Left ventricle myocardium superior (tissue), 1 donor: ENCODE data around the gene ATF7IP. TPM values are rescaled to one million over a fixed set of nuclear protein-coding genes. Genes with fewer than 3 reads are reported as not detected.
"Not testable (repeated sequence)": the region's sequence is repeated elsewhere in the genome, so short reads cannot be mapped to it uniquely, and the experiment has no call there.

Experiments
- ATAC-seq: fragments of 200-7000 bp; cut with Tn5 transposase; one replicate; pipeline ENCODE4 v1.9.1; 2020; ENCODE audit warnings: mild to moderate bottlenecking, moderate library complexity
- DNase-seq: peaks from one replicate; pipeline ENCODE4 v3.0.0-alpha.2; 2020
- intact Hi-C: fragments of 100-400 bp; cut with micrococcal nuclease; formaldehyde crosslinking; loops from one replicate; pipeline ENCODE4 v1.11.0; 2022
- total RNA-seq: library from RNA; stranded (reverse); fragmentation: NEBNext Ultra II Directional; extraction: Animal tissue kit (Norgen Biotek cat#: 25700); gene quantifications from one replicate; pipeline ENCODE4 v1.2.1, GENCODE V29; 2021
- donor health status: DM: no; HTN: yes; CAD: no; lungs with severe emphysema.

Gene ATF7IP
- total RNA-seq, 1 donor from 2014 or later: 58.5 TPM

DNA sequence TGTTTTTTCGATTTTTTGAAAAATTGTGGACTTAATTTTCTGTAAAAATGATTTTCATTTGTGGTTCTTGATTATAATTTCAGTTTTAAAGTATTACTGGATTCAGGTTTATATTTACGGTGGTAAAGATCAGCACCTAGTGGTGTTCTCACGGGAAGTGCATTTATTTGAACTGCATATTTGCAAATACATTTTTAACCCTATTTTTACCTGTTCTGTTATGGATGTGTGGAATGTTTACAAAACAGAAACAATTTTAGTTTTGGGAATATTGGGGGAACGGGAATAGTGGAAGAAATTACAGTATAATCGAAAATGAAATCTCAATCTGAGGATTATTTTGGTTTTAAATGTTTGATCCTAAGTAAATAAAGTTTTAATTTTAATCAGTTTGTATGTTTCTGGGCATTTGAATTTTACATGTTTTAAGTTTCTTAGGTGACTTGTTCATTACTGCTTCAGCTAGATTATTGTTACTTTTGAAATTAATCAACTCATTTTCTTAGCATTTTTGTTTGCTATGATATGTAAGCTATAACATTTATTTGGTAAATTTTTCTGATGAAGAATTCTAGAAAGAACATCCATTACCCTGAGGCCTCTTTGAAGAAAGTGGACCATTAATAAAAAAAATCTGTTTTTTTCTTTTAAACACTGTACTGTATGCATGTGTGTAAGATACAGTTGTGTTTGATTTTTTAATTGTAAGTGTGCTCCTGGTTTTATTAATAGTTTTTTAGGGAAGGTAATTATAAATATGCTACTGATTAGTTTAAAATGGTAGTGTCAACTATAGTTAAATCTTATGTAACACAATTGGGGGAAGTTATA is 942 bp downstream of the ATF7IP start:
- intact Hi-C loops: loop anchor here (5.0 to 10.0 kb wide), 2 partner anchors 48 to 109 kb away; no protein-coding TSS in a partner anchor
- DNase-seq (no peak), ATAC-seq (peak; percentile 15)

DNA sequence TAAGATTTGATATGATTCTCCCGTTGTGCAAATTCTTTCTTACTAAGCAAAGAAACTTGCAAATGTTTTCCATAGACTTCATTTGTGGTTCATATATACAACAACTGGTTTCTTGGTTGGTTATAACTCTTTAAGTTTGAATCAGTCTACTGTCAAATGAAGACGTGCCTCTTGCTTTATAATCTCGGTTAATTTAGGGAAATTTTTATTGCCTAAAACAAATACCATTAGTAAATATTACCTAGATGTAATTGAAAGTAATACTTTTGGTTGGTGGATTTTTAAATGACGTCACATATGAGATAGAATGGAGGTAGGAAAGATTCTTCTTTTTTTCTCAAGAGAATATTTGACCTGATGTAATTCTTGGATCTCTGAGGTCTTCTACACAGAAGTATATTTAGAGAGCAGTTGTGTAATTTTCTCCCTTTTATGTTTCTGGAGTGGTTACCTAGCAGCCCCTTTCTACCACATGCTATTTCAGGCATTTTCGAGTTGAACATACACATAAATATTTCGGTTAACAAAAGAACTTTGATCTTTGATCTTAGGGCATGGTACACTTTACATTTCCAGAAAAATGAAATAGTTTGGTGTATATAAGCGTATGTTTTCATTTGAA is 1.7 kb downstream of the ATF7IP start:
- intact Hi-C loops: loop anchor here (5.0 to 10.0 kb wide), 2 partner anchors 48 to 110 kb away; no protein-coding TSS in a partner anchor
- DNase-seq: no peak
- ATAC-seq: no peak

DNA sequence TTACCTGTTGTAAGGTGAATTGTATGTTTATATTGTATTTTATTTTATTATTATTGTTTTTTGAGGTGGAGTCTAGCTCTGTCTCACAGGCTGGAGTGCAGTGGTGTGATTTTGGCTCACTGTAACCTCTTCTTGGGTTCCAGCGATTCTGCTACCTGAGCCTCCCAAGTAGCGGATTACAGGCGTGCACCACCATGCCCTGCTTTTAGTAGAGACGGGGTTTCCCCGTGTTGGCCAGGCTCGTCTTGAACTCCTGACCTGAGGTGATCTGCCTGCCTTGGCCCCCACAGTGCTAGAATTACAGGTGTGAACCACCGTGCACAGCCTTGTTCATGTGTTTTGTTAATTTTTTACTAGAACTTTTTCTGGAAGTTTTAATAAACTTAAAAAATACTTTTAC is 3.8 kb downstream of the ATF7IP start:
- no peak for ATAC-seq
- intact Hi-C loops: loop anchor here (5.0 to 10.0 kb wide), 2 partner anchors 45 to 112 kb away; no protein-coding TSS in a partner anchor
- DNase-seq: no peak

DNA sequence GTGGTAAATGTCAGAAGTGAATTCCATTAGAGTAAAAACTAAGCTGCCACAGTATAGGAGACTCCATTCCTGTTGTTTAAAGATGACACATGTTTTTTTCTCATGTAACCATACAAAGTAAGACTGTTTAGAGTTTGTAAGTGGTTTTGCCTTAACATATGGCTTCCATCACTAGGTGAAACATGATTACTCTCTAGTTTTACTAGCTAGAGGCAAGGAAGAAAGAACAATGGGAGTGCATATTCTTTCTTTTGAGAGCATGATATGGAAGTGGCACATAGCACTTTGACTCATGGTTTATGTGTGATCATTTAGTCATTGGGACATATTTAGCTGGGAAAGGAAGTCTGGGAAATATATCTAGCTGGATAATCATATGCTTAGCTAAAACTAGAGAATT is 7.7 kb downstream of the ATF7IP start:
- ATAC-seq: no peak
- no peak for DNase-seq
- intact Hi-C loops: no loop called here

DNA sequence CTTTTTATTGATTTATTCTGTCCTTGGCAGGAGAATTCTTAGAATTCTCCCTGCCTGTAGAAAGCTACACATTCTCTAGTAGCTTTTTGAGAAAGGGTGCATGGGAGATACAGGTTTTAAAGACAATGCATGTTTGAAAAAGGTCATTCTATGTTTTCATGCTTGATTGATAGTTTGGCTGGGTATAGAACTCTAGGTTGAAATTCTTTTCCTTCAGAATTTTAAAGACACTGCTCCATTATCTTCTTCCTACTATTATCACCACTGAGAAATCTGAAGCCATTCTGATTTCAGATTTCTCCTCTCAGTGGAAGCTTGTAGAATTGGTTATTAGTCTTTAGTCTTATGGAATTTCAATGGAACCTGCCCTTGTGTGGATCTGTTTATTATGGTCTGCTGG is 14.0 kb downstream of the ATF7IP start:
- DNase-seq (no peak), ATAC-seq (no peak)
- intact Hi-C loops: no loop called here

DNA sequence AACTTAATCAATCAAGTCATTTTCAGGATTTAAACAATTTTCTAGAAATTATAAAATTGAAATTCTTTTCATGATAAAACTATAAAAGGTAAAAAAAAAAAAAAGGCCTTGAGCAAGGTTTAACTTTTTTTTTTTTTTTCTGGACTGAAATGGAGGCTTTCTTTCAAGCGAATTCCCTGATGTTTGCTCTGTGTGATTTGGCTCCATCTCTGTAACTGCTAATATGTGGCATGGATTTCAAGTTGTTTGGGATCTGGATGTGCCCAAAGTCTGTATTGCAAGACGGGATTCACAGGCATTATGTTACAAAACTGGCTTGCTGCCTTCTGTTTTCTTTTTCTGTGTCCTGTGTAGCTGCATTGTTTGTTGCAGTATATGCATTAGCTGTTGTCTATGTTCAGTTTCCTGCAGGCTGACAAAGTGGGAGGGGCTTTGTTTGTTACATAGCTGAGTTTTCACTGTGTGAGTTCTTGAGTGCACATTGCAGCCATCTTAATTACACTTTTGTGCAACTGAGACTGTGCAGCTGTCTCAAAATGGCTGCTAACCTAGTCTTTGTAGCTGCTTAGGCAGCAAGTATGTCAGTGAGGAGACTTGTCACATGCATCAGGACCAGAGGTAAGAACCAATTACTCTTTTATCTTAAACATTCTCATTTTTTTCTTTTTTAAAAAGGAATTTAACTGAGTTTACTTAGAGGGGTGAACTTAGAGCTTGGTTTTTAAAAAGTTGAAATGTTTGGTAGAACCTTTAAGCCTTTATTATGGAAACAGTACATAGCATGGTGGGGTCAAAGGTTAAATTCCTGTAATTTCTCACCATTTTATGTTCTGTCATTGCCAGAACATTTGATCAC is 19.5 kb downstream of the ATF7IP start:
- ATAC-seq: peak; percentile 97
- intact Hi-C loops: no loop called here
- no peak for DNase-seq

DNA sequence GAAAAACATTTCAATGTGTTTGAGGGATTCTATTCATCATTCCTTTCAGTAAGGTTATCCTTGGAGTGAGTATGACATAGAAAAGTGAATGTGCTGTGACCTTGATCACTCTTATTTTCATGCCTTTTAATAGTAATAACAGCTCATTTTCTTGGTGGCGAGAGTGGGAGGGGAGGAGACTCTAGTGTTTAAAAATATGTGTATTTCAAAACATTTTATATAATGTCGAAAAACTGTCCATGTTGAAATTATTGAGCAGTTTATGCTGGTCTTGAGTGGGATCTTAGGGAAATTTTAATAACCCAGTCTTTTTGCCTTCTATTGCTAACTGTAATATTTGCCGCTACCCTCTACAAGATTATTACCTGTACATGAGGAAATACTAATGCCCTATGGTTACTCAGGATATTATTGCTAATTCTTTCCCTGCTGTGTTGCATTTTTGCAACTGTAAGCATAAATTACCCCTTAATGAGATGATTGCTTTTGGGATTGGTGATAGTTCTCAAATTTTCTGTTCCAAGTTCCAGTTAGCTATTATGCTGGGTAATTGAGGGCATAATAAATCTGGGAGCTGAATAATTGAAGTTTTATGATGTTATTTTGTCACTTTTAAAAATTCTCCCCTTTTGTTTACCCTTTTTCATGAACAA is 21.9 kb downstream of the ATF7IP start:
- ATAC-seq: no peak
- intact Hi-C loops: no loop called here
- DNase-seq: no peak

DNA sequence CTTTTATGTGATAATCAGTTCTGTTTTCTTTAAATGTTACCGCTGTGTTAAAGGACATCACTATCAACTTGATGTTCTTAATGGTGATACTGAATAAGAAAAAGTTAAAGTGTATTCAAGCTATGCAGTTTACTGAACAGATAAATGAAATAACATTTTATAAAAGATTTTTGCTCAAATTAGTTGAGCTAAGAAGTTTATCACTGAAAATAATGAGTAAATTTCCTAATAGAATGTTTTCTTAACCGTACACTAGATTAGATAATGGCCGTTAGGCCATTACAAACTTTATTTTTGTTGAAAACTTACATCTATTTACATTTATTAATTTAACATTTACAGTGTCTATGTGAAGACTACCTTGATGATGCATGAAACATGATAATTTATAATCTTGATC is 25.0 kb downstream of the ATF7IP start:
- ATAC-seq (no peak), DNase-seq (no peak)
- intact Hi-C loops: no loop called here

DNA sequence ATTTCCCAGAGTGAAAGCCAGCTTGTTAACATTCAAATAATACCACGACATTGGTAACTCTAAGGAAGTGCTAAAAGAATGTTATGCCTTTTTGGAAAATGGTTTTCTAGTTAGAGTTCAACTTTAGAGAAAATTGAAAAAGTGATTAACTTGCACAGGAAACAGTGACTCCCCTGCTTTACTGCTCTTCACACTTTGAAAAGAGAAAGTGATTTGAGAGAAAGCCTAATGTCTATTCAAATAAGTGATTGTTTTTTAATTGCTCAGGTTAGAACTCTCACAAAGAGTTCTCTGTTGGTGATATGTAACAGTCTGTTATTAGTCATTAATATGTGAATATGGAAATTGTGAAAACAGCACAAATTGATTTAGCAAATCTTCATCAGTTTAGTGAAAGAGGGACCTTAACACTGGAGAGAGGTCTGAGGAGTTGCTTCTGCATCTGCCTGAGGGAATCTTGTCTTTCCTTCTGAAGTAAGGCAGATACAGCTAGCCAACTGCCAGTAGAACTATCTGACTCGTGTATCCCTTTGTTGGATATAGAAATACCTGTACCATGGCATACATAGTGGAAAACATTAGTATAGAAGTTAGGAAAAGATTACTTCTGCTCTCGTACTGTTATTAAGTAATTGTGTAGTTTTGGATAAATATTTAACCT is 25.5 kb downstream of the ATF7IP start:
- intact Hi-C loops: no loop called here
- DNase-seq (no peak), ATAC-seq (no peak)

DNA sequence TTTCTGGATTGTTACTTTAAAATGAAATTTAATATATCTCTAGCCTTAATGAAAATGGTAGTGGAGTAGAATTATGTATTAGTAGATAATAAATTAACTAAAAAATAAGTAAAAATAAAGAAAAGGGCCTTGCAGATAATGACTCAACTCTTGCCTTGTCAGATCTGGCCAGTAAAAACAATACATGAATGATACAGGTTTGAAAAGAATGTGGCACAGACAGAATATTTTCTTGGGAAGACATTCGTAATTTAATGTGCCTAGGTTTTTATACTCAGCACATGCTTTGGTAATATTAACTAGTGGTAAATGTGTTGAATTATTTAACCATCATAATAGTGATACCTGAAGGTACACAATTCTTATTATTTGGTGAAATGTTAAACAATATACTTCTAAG is 28.3 kb downstream of the ATF7IP start:
- ATAC-seq: no peak
- intact Hi-C loops: no loop called here
- DNase-seq: no peak

DNA sequence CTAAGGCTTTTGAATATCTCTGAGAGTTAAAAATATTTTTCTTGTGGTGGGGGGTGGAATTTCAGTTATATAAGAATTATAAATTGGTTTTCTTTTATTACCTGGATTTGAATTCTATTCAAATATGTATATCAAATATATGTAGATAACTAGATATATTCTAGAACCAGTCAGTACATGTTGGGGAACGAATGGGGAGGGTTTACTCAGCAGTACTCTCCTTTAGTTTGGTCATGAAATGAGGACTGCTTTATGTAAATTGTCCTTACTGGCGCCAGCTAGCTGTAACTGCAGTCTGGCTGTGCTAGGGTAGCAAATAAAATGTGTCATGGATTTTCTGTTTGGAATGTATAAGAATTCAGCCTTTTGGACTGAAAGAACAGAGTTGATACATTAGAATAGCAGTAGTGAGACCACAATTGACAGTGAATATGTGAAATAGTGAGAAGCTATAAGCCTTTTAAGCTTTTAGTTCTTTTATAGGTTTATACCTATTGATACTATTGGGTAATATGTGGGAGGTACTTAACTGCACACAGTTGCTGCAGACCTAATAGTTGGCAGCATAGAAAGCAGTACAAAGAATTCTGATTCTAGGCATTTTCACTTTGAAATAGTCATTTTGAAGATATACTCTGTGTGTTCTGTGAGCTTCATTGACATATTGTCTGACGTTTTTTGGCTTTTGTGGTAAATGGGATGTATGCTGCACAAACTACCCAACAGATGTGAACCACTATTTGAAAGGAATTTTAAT is 29.0 kb downstream of the ATF7IP start:
- intact Hi-C loops: no loop called here
- DNase-seq (no peak), ATAC-seq (peak; percentile 94)

DNA sequence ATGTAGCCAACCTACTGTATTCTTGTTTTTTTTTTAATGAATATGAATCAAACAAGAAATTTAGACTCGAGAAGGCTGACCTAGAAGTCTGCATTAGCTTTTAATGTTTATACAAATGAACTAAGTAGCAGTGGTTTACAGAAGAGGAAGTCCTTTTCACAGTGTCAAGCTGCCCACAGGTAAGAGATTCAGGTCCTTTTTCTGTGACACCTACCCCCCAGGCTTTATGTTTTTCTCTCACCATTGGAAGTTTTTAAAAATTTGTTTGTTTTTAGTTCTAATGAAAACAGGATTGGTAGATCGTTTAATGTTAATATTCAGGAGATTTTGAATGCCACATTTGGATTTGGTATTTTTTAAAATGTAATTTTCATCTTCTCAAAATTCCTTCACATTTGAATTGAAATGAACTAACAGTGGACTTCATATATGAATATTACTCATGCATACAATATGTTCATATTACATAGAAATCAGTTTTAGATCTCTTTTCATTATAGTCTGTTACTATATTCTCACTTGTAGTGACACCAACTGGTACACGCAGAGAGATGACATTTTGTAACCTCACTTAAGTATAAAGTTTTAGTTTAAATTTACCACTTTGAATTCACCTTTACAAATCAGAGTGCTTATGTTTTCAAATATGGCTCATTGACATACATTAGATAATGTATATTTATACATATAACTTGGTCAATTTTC is 29.7 kb downstream of the ATF7IP start:
- ATAC-seq (peak; percentile 27), DNase-seq (no peak)
- intact Hi-C loops: no loop called here

DNA sequence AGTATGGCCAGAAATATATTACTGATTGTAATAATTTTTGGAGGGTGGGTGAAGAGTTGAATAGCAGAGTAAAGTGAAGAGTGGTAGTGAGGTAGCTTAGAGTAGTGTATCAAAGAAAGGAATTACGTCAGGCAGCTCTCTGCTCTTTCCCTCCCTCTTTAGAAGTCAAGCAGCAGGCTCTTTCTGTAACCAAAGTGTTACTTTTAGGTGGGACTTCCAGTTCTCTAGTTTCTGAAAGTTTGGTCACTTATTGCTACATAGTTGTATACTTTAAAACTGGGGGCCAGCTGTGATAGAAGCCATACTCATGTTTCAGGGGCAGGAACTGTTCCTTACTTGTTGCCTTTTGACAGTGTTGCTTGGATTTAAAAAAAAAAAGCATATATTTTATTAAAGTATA is 30.6 kb downstream of the ATF7IP start:
- intact Hi-C loops: no loop called here
- peak; percentile 67 for ATAC-seq
- DNase-seq: no peak

DNA sequence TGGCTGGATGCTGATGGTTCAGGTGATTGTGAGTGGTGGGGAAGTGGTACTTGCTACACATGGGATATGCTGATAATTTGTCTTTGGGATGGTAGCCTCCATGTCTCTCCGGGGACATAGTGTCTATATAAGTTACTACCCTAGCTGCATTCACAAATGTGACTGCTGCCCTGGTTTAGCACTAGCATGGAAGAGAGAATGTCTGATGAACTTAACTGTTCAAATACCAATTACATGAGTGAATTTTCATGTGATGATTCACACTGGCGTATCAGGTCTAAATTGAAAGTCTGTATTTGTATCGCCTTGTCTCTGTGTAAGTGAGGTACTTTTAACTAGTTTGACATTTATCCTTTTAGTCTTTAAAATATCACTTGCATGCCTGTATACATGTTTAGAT is 34.4 kb downstream of the ATF7IP start:
- DNase-seq (no peak), ATAC-seq (no peak)
- intact Hi-C loops: no loop called here

DNA sequence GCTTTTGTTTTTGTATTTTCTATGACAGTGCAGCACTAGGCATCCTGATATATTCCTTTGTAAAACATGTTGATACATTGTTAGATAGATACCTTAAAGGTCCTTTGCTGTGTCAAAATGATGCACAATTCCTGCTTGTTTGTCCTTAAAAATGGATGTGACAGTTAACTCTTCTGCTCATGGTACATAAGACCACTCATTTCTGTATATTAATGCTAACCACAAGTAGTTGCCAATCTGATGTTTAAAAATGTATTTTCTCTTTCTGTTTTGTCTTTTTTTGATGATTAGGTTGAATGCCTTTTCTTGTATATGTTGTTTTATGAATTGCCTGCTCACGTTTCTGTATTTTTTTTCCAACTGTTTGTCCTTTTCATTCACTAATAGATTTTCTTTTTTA is 35.1 kb downstream of the ATF7IP start:
- intact Hi-C loops: no loop called here
- no peak for DNase-seq
- no peak for ATAC-seq

DNA sequence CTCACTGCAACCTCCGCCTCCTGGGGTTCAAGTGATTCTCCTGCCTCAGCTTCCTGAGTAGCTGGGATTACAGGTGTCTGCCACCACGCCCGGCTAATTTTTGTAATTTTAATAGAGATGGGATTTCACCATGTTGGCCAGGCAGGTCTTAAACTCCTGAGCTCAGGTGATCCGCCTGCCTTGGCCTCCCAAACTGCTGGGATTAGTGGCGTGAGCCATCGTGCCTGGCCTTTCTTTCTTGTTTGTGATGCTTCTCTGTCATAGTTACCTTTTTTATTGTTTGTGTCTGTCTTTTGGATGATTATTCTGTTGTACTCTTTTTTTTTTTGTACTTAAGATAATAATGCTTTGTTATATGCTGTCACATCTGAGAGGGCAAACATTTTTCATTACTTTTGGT is 35.8 kb downstream of the ATF7IP start:
- DNase-seq, intact Hi-C loops, ATAC-seq: not testable (repeated sequence)

DNA sequence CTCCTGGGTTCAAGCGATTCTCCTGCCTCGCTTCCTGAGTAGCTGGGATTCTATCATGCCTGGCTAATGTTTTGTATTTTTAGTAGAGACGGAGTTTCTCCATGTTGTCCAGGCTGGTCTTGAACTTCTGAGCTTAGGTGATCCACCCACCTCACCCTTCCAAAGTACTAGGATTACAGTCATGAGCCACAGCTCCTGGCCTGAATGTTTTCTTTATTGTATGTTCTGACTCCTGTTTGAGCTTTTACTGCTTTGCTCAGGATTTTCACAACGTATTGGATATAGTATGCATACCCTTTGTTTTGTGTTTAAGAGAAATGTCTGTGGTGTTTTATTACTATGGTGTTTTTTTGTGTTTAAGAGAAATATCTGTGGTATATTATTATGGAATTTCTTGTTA is 37.2 kb downstream of the ATF7IP start:
- DNase-seq: no peak
- intact Hi-C loops: no loop called here

DNA sequence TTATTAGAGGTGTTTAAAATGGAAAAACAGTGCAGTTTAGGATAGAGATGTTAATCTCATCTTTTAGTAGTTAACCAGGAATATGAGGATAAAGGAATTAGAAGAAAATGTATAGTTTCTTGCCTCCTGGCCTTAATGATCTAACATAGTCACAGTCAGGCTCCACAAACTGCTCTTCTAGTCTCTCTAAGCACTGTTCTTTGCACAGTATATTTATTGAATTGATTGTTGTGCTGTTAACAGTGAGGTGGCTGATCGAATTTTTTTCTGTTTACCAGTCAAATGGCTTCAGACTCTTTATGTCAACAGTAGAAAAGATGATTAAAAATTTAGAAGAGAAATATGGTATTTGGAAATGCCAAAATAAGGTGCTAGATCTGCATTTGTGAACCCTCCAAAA is 37.8 kb downstream of the ATF7IP start:
- peak; percentile 38 for ATAC-seq
- no peak for DNase-seq
- intact Hi-C loops: no loop called here

More for the DNA sequence above, 37.2 kb downstream of the ATF7IP start:
- ATAC-seq: no peak
